Activated gamma-delta T cell treated with anti-CD3 and anti-CD28 coated beads, Interleukin-2, amount 50 U/mL, for 16 hours (primary cell): ENCODE results near the gene SLC25A39.
"Not testable (repeated sequence)": the region's sequence is repeated elsewhere in the genome, so short reads cannot be mapped to it uniquely, and the experiment has no call there.

Experiments used
- DNase-seq: peaks from one replicate; pipeline ENCODE4 v3.0.0-alpha.2; 2020; ENCODE audit warnings: low read depth

SLC25A39 gene

GRCh38 chr17:44324571-44325275, at the start of gene SLC25A39:
SLC25A39 (minus strand) TSS chr17:44324823; CDS start chr17:44323562, 1,261 bp downstream.
- DNase-seq = peak; percentile 91

- no peak for DNase-seq
These were observed 47.4 kb upstream of the SLC25A39 start for GRCh38 chr17:44372036-44372435.

GRCh38 chr17:44369414-44370023, 44.9 kb upstream of the SLC25A39 start:
- not testable (repeated sequence) for DNase-seq

- not testable (repeated sequence) for DNase-seq
These were observed 44.0 kb upstream of the SLC25A39 start for GRCh38 chr17:44368391-44369243.

GRCh38 chr17:44367231-44367979, 42.8 kb upstream of the SLC25A39 start:
- DNase-seq = no peak

- DNase-seq = not testable (repeated sequence)
These were observed 40.4 kb upstream of the SLC25A39 start for GRCh38 chr17:44365051-44365450.

- DNase-seq = peak; percentile 43
These were observed 39.1 kb upstream of the SLC25A39 start, which contains the start of gene FAM171A2 for GRCh38 chr17:44363613-44364159. FAM171A2 (minus strand) TSS chr17:44363853; CDS start chr17:44363714, 139 bp downstream.

- DNase-seq = no peak
These were observed 38.5 kb upstream of the SLC25A39 start for GRCh38 chr17:44362949-44363612.

- DNase-seq = no peak
These were observed 37.9 kb upstream of the SLC25A39 start for GRCh38 chr17:44362459-44362948.

GRCh38 chr17:44361292-44362260, 37.0 kb upstream of the SLC25A39 start:
- DNase-seq = no peak

GRCh38 chr17:44360826-44361225, 36.2 kb upstream of the SLC25A39 start:
- DNase-seq = no peak

- no peak for DNase-seq
These were observed 35.5 kb upstream of the SLC25A39 start for GRCh38 chr17:44360144-44360533.

GRCh38 chr17:44359458-44360143, 35.0 kb upstream of the SLC25A39 start:
- DNase-seq = no peak

GRCh38 chr17:44359006-44359405, 34.4 kb upstream of the SLC25A39 start:
- no peak for DNase-seq

- DNase-seq = no peak
These were observed 33.4 kb upstream of the SLC25A39 start for GRCh38 chr17:44358066-44358465.

- DNase-seq = no peak
These were observed 31.6 kb upstream of the SLC25A39 start for GRCh38 chr17:44356241-44356640.

- no peak for DNase-seq
These were observed 31.0 kb upstream of the SLC25A39 start for GRCh38 chr17:44355642-44356099.

- DNase-seq = peak; percentile 52
These were observed 30.2 kb upstream of the SLC25A39 start for GRCh38 chr17:44354582-44355561.
